HG02759 (cell line): ENCODE measurements around the gene CES3.

ENCODE experiments used
- ATAC-seq: cut with Tn5 transposase; IDR thresholded peaks from one replicate; pipeline ENCODE4 v1.9.1; 2021; ENCODE audit warnings: mild to moderate bottlenecking, moderate library complexity; ENCODE audit not compliant: unreplicated experiment

Gene CES3

GRCh38 chr16:66961065-66961744, at the start of gene CES3:
Gene CES3, plus strand, starts transcription at chr16:66961266. Its CDS starts 42 bp downstream, at chr16:66961308.
- peak; percentile 85 for ATAC-seq

GRCh38 chr16:66911801-66912200, 49.3 kb upstream of the CES3 start:
- no peak for ATAC-seq

- ATAC-seq = no peak
Measured at GRCh38 chr16:66913081-66913480, 48.0 kb upstream of the CES3 start.

DNA sequence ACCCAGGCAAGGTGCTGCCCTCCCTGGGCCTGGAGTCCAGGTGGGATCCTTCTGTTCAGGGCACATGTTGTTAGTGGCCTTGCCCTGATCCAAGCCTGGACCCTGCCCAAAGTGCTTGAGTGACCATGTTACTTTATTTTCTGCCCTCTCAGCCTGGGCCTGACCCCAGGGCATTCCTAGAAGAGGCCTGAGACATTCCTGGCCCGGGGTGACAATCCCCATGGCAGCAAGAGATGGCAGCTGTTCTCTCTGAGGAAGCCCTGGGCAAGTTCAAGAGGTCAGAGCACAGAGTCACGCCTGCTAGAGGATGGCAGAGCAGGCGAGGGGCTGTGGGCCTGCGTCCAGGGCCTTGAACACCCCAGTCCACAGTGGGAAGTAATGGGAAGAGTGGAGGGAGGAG, 47.4 kb upstream of the CES3 start:
- ATAC-seq = no peak

DNA sequence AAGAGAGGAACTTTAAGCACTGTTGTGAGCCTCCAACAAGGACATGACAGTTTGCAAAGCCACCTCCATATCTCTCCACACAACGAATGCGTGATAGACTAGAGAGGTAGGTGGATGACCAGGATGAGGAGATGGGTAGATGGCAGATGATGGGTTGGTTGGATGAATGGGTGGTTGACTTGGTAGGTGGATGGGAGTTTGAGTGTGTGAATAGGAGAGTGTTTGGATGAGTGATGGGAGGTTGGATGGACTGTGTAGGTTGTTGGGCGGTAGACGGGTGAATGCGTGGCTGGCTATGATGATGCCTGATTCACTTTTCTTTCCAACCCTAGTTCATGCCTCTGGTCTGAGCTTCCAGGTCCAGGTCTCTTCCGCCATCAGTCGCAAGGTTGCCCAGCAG, 46.5 kb upstream of the CES3 start:
- no peak for ATAC-seq

GRCh38 chr16:66915041-66915440, 46.0 kb upstream of the CES3 start:
- no peak for ATAC-seq

DNA sequence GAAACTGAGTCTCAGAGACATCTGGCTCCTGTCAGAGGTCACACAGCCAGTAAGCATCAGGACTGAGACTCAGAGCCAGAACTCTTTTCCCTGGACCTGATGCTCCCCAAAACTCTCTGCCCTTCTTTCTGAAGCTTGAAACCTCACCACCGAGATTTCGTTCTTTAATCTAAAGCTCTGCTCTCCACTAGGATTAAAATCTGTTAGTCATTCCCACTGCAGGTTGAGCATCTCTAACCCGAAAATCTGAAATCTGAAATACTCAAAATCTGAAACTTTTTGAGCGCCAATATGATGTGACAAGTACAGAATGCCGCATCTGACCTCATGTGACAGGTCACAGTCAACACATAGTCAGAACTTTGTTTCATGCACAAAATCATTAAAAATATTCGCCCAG, 44.5 kb upstream of the CES3 start:
- no peak for ATAC-seq

DNA sequence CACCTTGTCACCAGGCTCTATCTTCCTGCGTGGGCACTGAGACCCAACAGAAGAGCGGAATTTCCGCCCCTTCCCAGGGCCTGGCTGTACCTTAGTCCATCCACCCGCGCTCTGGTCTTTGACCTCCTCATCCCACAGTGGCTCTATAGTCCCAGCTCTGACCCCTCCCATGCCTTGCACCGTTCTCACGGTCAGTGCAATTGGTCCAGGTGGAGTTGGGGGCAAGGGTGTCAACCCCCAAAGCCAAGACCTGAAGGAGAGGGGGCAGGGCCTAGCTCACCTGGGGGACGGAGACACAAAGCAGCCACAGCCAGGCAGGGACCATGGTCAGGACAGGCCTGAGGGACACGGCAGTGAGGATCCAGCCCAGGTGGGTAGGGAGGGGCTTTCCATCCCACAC, 43.3 kb upstream of the CES3 start:
- ATAC-seq = no peak

GRCh38 chr16:66918355-66918754, 42.7 kb upstream of the CES3 start:
- ATAC-seq = no peak

GRCh38 chr16:66918803-66919568, 42.1 kb upstream of the CES3 start, which contains the start of gene CDH16:
Gene CDH16, minus strand, starts transcription at chr16:66918885. Its CDS starts 820 bp downstream, at chr16:66918065.
- ATAC-seq = no peak

DNA sequence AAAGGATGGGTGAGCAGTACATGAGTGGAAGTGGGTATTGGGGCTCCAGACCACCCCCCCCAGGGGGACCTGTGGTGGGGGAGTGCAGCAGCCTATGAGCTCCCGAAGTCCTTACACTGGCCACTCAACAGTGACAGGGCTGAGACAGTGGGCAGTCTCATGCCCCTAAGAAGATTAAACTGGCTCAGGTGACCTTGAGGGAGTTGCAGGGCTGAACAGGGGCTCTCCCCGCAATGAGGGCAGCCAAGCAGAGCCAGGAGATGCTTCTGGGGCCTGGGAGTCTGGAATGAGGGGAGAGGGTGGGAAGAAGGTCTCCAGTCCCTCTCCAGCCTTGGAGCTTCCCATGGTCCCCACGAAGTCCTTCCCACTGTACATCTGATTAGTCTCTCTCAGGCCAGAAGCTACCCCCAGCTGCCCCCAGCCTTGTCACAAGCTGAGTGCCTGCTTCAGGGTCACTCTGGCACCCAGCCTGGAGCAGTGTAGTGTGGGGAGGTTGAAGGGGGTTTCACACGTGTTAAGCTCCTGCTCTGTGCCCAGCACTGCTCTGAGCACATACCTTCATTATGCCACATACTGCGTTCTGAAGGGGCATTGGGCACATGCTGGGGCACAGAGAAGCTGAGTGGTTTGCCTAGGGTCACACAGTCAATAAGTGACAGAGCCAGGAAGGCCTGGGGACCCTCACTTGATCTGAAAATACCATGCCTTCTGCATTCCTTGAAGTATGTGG, 41.3 kb upstream of the CES3 start:
- no peak for ATAC-seq

DNA sequence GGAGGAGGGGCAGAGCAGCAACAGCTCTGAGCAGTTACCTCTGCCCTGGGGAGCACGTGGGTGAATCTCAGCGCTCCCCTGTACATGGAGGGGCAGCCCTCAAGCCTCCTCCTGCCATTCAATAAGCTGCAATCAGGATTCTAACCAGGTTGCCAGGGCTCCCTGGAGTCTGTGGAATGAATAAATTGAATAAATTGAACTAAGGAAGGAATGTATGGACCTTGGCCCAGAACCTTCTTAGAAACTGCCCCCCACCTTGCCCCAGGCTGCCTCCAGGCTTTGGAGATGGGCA, 40.8 kb upstream of the CES3 start:
- no peak for ATAC-seq

- no peak for ATAC-seq
Measured at GRCh38 chr16:66920924-66921680, 40.0 kb upstream of the CES3 start.

GRCh38 chr16:66921729-66922450, 39.2 kb upstream of the CES3 start:
- ATAC-seq = no peak

- ATAC-seq = no peak
Measured at GRCh38 chr16:66923247-66923731, 37.8 kb upstream of the CES3 start.

DNA sequence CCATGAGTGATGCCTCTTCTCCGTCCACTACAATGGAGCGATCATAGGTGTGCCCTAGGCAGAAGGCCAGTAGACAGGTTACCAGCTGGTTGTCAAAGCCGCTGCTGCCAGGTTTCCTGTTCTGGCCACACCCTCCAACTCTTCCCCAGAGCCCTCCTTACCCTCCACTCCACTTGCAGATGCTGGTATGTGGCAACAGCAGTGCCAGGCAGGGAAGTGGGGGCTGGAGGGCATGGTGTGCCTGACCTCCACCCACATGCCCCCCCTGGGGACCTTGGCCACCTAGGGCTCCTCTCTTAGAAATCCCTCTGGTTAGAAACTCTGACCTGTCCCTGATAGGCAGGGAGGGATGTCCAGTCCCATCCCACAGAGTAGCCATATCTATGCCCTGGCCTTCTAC, 37.2 kb upstream of the CES3 start:
- no peak for ATAC-seq

DNA sequence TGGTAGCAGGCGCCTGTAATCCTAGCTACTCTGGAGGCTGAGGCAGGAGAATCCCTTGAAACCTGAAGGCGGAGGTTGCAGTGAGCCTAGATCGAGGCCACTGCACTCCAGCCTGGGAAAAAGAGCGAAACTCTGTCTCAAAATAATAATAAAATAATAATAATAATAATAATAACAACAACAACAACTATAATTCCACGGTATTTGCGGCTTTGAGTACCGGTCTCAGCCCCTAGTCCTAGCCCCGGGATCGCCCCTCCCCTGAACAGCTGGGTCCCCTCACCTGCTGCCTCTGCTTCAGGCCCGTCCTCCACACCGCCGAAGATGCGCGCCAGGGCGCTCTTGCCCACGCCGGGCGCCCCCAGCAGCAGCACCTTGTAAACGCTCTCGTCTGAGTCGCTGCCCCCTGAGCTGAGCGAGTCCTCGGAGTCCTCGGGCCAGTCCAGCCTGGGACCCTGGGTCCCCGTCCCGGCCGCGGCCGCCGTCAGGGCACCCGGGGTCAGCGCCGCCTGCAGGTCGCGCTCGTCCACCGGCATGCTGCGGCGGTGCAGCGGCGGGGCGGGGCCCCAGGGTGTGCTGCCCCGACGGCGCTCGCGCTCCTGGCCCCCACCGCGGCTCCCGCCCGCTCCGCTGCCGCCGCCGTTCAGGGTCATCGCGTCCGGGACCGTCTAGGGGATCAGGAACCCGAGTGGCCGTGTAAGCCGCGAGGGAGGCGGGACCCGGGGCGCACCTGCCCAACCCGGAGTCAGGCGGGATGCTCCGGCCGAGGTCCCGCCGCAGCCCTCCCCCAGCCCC, 36.3 kb upstream of the CES3 start:
- ATAC-seq = no peak

- no peak for ATAC-seq
Measured at GRCh38 chr16:66925322-66925840, 35.7 kb upstream of the CES3 start, which contains the start of gene RRAD. Gene RRAD, minus strand, starts transcription at chr16:66925535. Its CDS starts 356 bp downstream, at chr16:66925179.
